ENCODE data around the gene HPSE2. TPM values are rescaled to one million over a fixed set of nuclear protein-coding genes. Genes with fewer than 3 reads are reported as not detected.

The HPSE2 gene
- total and polyA plus RNA-seq, 8 donors: 0.04 to 1.1 (median 0.05) TPM; not detected in 5

GRCh38 chr10:98478430-98479222 lies 757.0 kb downstream of the HPSE2 start:
- TF ChIP-seq, protein P1, sequence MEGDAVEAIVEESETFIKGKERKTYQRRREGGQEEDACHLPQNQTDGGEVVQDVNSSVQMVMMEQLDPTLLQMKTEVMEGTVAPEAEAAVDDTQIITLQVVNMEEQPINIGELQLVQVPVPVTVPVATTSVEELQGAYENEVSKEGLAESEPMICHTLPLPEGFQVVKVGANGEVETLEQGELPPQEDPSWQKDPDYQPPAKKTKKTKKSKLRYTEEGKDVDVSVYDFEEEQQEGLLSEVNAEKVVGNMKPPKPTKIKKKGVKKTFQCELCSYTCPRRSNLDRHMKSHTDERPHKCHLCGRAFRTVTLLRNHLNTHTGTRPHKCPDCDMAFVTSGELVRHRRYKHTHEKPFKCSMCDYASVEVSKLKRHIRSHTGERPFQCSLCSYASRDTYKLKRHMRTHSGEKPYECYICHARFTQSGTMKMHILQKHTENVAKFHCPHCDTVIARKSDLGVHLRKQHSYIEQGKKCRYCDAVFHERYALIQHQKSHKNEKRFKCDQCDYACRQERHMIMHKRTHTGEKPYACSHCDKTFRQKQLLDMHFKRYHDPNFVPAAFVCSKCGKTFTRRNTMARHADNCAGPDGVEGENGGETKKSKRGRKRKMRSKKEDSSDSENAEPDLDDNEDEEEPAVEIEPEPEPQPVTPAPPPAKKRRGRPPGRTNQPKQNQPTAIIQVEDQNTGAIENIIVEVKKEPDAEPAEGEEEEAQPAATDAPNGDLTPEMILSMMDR (IDR thresholded peaks at IDR 0.05): no peak
- H3K27ac ChIP-seq: no peak overlapping the region
- ATAC-seq (no peak), DNase-seq (no peak), FAIRE-seq (no peak)
- H3K27me3 ChIP-seq: no peaks in the 10 kb centered on the region
- no peaks in the 10 kb centered on the region for H3K4me1 ChIP-seq
- intact Hi-C loops (cut with DNase I): no loop called here
- WGBS, 2 donors: 59 to 69% methylated on average over 6 of the region's 6 CpGs
- H3K36me3 ChIP-seq: no peaks in the 10 kb centered on the region
- H3K9me3 ChIP-seq: no peaks in the 10 kb centered on the region
- H3K4me3 ChIP-seq: no peak overlapping the region

GRCh38 chr10:98477861-98478260 lies 757.8 kb downstream of the HPSE2 start:
- no peak for ATAC-seq
- no peak for FAIRE-seq
- Histone ChIP-seq H3K4me1 (no peaks in the 10 kb centered on the region), H3K27ac (no peak overlapping the region), H3K9me3 (no peaks in the 10 kb centered on the region), H3K27me3 (no peaks in the 10 kb centered on the region), H3K4me3 (no peak overlapping the region), H3K36me3 (no peaks in the 10 kb centered on the region)
- intact Hi-C loops (cut with DNase I): no loop called here
- TF ChIP-seq, protein P1 (IDR thresholded peaks at IDR 0.05): no peak
- DNase-seq: no peak

DNA sequence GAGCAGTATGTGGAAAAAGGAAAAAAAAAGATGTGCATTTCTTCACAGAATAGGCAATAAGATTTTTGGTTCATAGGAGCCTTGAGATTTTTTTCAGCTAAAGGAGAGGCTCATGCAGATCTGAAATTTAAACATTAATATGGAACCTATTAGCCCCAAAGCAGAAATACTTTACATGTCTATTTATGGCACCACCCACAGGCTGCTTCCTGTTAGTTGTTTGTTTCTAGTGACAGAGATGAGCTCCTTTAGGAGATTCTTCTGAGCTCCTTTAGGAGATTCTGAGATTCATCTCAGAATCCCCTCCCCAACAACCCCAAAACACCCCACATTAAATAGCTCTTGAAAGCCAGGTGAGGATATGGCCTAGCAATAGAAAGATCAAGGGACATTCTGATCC lies 761.0 kb downstream of the HPSE2 start:
- TF ChIP-seq, protein P1 (IDR thresholded peaks at IDR 0.05): no peak
- no peak for DNase-seq
- intact Hi-C loops (cut with DNase I): no loop called here

DNA sequence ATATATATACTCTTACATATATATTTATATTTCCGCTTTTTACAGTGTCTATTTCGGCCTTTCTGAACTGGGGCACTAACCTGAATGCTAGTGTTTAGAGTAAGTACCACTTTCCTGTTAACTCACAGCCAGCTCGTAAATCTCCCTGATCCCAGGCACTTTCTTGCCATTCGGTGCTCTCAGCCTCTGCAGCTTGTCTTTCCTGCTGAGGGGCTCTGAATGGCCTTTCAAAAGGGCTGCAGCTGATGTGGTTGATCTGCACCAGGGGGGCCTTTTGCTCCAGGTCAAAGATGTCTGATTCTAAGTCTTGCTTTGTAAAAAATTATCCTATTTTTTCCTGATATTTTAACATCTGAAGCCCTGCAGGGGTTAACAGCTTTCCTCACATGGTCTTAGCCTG lies 763.5 kb downstream of the HPSE2 start:
- intact Hi-C loops (cut with DNase I): no loop called here
- FAIRE-seq: no peak
- no peaks in the 10 kb centered on the region for H3K4me1 ChIP-seq

More for the DNA sequence above, 761.0 kb downstream of the HPSE2 start:
- no peaks in the 10 kb centered on the region for H3K27me3 ChIP-seq
- H3K4me1 ChIP-seq: no peaks in the 10 kb centered on the region
- FAIRE-seq (no peak), ATAC-seq (no peak)
- no peaks in the 10 kb centered on the region for H3K36me3 ChIP-seq
- no peak overlapping the region for H3K27ac ChIP-seq
- no peaks in the 10 kb centered on the region for H3K9me3 ChIP-seq
- no peak overlapping the region for H3K4me3 ChIP-seq

DNA sequence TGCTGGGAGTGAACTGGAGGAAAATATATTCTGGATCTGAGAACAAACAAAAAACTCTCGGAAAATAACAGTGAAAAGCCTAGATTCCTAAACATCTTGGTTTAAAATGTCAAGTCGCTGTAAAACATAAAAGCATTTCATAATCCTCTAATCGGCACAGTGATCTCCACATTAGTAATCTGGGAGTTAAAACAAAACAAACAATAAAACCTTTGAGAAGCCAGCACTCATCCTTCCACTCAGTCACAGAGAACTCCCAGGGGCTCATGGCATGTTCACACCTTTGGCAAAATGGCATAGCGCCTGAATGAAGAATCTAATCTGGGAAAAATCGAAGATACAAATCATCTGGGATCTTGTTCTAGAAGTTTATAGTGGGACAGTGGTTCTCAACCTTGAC lies 764.8 kb downstream of the HPSE2 start:
- Histone ChIP-seq H3K27me3 (no peaks in the 10 kb centered on the region), H3K36me3 (no peaks in the 10 kb centered on the region), H3K9me3 (no peaks in the 10 kb centered on the region), H3K4me3 (no peak overlapping the region), H3K27ac (no peak overlapping the region), H3K4me1 (no peaks in the 10 kb centered on the region)
- intact Hi-C loops (cut with DNase I): no loop called here
- DNase-seq (no peak), FAIRE-seq (no peak), ATAC-seq (no peak)
- WGBS, 2 donors: 72 to 83% methylated on average over 5 of the region's 5 CpGs
- TF ChIP-seq, protein P1 (IDR thresholded peaks at IDR 0.05): no peak

More for the DNA sequence above, 763.5 kb downstream of the HPSE2 start:
- H3K36me3 ChIP-seq: no peaks in the 10 kb centered on the region
- no peak overlapping the region for H3K27ac ChIP-seq
- no peaks in the 10 kb centered on the region for H3K27me3 ChIP-seq
- ATAC-seq (no peak), DNase-seq (no peak)
- WGBS, 2 donors: 70 to 77% methylated on average over 4 of the region's 4 CpGs
- no peak overlapping the region for H3K4me3 ChIP-seq
- H3K9me3 ChIP-seq: no peaks in the 10 kb centered on the region
- TF ChIP-seq, protein P1 (IDR thresholded peaks at IDR 0.05): no peak

All from pancreas (tissue), 10 donors.